H9 (cell line): ENCODE results near the gene AP2A1. TPM values are rescaled to one million over a fixed set of nuclear protein-coding genes. Genes with fewer than 3 reads are reported as not detected.
A peak's percentile ranks its signal among the peaks of the same experiment; 100 is the strongest.

Experiments used
- DNase-seq: peaks from one replicate; pipeline ENCODE4 v3.0.0-alpha.2; 2017
- H2AFZ ChIP-seq: one replicate; pipeline ENCODE4 v1.6.1; 2013; ENCODE audit warnings: mild to moderate bottlenecking, low read length, control low read depth, moderate library complexity
- H2AK5ac ChIP-seq: 2 replicates; pipeline ENCODE4 v1.6.1; 2013; ENCODE audit warnings: low read length, control low read depth, mixed read lengths; ENCODE audit not compliant: insufficient read length
- H2BK120ac ChIP-seq: one replicate; pipeline ENCODE4 v1.6.1; 2013; ENCODE audit warnings: low read depth, mild to moderate bottlenecking, low read length, control low read depth, inconsistent platforms; ENCODE audit not compliant: poor library complexity, severe bottlenecking
- H2BK12ac ChIP-seq: 2 replicates; pipeline ENCODE4 v1.6.1; 2013; ENCODE audit warnings: low read length, control low read depth, mixed read lengths, low read depth; ENCODE audit not compliant: insufficient read length
- H2BK15ac ChIP-seq: 2 replicates; pipeline ENCODE4 v1.6.1; 2013; ENCODE audit warnings: low read depth, low read length, control low read depth
- H2BK20ac ChIP-seq: one replicate; pipeline ENCODE4 v1.6.1; 2013; ENCODE audit warnings: low read depth, mild to moderate bottlenecking, low read length, control low read depth, inconsistent platforms; ENCODE audit not compliant: poor library complexity, severe bottlenecking
- H2BK5ac ChIP-seq: 2 replicates; pipeline ENCODE4 v1.6.1; 2013; ENCODE audit warnings: low read length, control low read depth, mixed read lengths; ENCODE audit not compliant: insufficient read length
- H3K14ac ChIP-seq: 2 replicates; pipeline ENCODE4 v1.6.1; 2013; ENCODE audit warnings: low read length, control low read depth; ENCODE audit not compliant: insufficient read depth
- H3K18ac ChIP-seq: 2 replicates; pipeline ENCODE4 v1.6.1; 2013; ENCODE audit warnings: low read depth, mild to moderate bottlenecking, mixed read lengths, low read length, control low read depth; ENCODE audit not compliant: insufficient read length
- H3K23ac ChIP-seq: 2 replicates; pipeline ENCODE4 v1.6.1; 2013; ENCODE audit warnings: low read length, control low read depth, mixed read lengths, low read depth; ENCODE audit not compliant: insufficient read length
- H3K23me2 ChIP-seq: 2 replicates; pipeline ENCODE4 v1.6.1; 2013; ENCODE audit warnings: low read depth, mild to moderate bottlenecking, mixed read lengths, low read length, control low read depth; ENCODE audit not compliant: insufficient read length, poor library complexity, severe bottlenecking
- H3K27ac ChIP-seq: 2 replicates; pipeline ENCODE4 v1.5.1; 2013; ENCODE audit warnings: low read length, control low read depth, mixed read lengths, low read depth; ENCODE audit not compliant: insufficient read length
- H3K27me3 ChIP-seq: 2 replicates; pipeline ENCODE4 v1.6.1; 2013; ENCODE audit warnings: low read length, control low read depth, inconsistent platforms; ENCODE audit not compliant: insufficient read depth
- H3K4ac ChIP-seq: 2 replicates; pipeline ENCODE4 v1.6.1; 2013; ENCODE audit warnings: low read depth, mild to moderate bottlenecking, control low read depth, inconsistent platforms, low read length, moderate library complexity
- H3K4me1 ChIP-seq: 2 replicates; pipeline ENCODE4 v1.6.1; 2013; ENCODE audit warnings: low read length, control low read depth, inconsistent platforms; ENCODE audit not compliant: insufficient read depth
- H3K4me2 ChIP-seq: 2 replicates; pipeline ENCODE4 v1.6.1; 2013; ENCODE audit warnings: low read length, control low read depth, mixed read lengths; ENCODE audit not compliant: insufficient read length, insufficient read depth
- H3K56ac ChIP-seq: 2 replicates; pipeline ENCODE4 v1.6.1; 2013; ENCODE audit warnings: low read depth, mild to moderate bottlenecking, mixed read lengths, low read length, control low read depth; ENCODE audit not compliant: insufficient read length
- H3K79me1 ChIP-seq: 2 replicates; pipeline ENCODE4 v1.6.1; 2013; ENCODE audit warnings: low read depth, mild to moderate bottlenecking, moderate library complexity, low read length, control low read depth, inconsistent platforms; ENCODE audit not compliant: insufficient read depth, poor library complexity, severe bottlenecking
- H3K79me2 ChIP-seq: 2 replicates; pipeline ENCODE4 v1.6.1; 2013; ENCODE audit warnings: low read length, control low read depth, inconsistent platforms; ENCODE audit not compliant: insufficient read depth
- H3K9ac ChIP-seq: 2 replicates; pipeline ENCODE4 v1.6.1; 2013; ENCODE audit warnings: low read length, control low read depth, mixed read lengths; ENCODE audit not compliant: insufficient read length; ENCODE audit errors: extremely low read depth
- H3K9me3 ChIP-seq: one replicate; pipeline ENCODE4 v1.6.1; 2013; ENCODE audit warnings: low read depth, low read length, inconsistent platforms; ENCODE audit not compliant: control insufficient read depth
- H3T11ph ChIP-seq: one replicate; pipeline ENCODE4 v1.6.1; 2013; ENCODE audit warnings: mild to moderate bottlenecking, low read length, control low read depth, inconsistent platforms
- H4K20me1 ChIP-seq: one replicate; pipeline ENCODE4 v1.6.1; 2013; ENCODE audit not compliant: control insufficient read depth, insufficient read length, insufficient read depth
- H4K5ac ChIP-seq: 2 replicates; pipeline ENCODE4 v1.6.1; 2013; ENCODE audit warnings: low read depth, mild to moderate bottlenecking, mixed read lengths, low read length, control low read depth; ENCODE audit not compliant: insufficient read length
- H4K8ac ChIP-seq: replicated peaks from 2 replicates; pipeline ENCODE4 v1.6.1; 2013; ENCODE audit warnings: low read length, control low read depth, mixed read lengths, low read depth; ENCODE audit not compliant: insufficient read length
- H4K91ac ChIP-seq: 2 replicates; pipeline ENCODE4 v1.6.1; 2013; ENCODE audit warnings: low read depth, mild to moderate bottlenecking, moderate library complexity, mixed read lengths, low read length, control low read depth; ENCODE audit not compliant: insufficient read length
- H3K27ac Mint-ChIP-seq, 3 experiments: 2 replicates in 2 of 3; 3 replicates in 1 of 3; pipeline ENCODE4 v1.8.0; 2020 to 2021; ENCODE audit warnings: mixed read lengths in 3 of 3, mild to moderate bottlenecking in 1 of 3, moderate library complexity in 1 of 3
- H3K27me3 Mint-ChIP-seq: 2 replicates; pipeline ENCODE4 v1.8.0; 2021; ENCODE audit warnings: low read depth, mild to moderate bottlenecking, moderate library complexity, mixed read lengths
- H3K36me3 Mint-ChIP-seq, 3 experiments: 2 replicates in 2 of 3; 3 replicates in 1 of 3; pipeline ENCODE4 v1.8.0; 2020 to 2021; ENCODE audit warnings: low read depth in 3 of 3, mixed read lengths in 3 of 3; ENCODE audit not compliant: insufficient read depth in 1 of 3
- H3K4me1 Mint-ChIP-seq, 2 experiments: 2 replicates each; pipeline ENCODE4 v1.8.0; 2020; ENCODE audit warnings: mixed read lengths in 2 of 2
- H3K4me3 Mint-ChIP-seq, 2 experiments: 2 replicates in 1 of 2; 3 replicates in 1 of 2; pipeline ENCODE4 v1.8.0; 2020 to 2021; ENCODE audit warnings: mild to moderate bottlenecking in 2 of 2, mixed read lengths in 2 of 2, moderate library complexity in 1 of 2
- H3K9me3 Mint-ChIP-seq, 2 experiments: 2 replicates in 1 of 2; 3 replicates in 1 of 2; pipeline ENCODE4 v1.8.0; 2020; ENCODE audit warnings: mild to moderate bottlenecking in 2 of 2, mixed read lengths in 2 of 2, moderate library complexity in 1 of 2
- WGBS: extraction: QIAGEN DNeasy Blood & Tissue Kit; methylation state at CpG from one replicate; pipeline ENCODE4 v1.1.7; 2013; ENCODE audit warnings: missing lambda C conversion rate, low lambda C conversion rate, mixed read lengths; ENCODE audit not compliant: insufficient read length; ENCODE audit errors: extremely low coverage; 5-methylcytosine and 5-hydroxymethylcytosine counted together
- total RNA-seq: library from RNA; stranded (reverse); gene quantifications from 2 replicates; pipeline ENCODE4 v1.2.1, GENCODE V29; 2021
- TF ChIP-seq, protein P1 (sequence below): fragments of 200-600 bp; sonication (generic); conservative IDR thresholded peaks from 3 replicates; pipeline ENCODE4 v1.8.0; 2021; ENCODE audit warnings: antibody characterized with exemption, mild to moderate bottlenecking

Gene AP2A1
- total RNA-seq, 1 experiment from 2014 or later: 108 TPM

DNA sequence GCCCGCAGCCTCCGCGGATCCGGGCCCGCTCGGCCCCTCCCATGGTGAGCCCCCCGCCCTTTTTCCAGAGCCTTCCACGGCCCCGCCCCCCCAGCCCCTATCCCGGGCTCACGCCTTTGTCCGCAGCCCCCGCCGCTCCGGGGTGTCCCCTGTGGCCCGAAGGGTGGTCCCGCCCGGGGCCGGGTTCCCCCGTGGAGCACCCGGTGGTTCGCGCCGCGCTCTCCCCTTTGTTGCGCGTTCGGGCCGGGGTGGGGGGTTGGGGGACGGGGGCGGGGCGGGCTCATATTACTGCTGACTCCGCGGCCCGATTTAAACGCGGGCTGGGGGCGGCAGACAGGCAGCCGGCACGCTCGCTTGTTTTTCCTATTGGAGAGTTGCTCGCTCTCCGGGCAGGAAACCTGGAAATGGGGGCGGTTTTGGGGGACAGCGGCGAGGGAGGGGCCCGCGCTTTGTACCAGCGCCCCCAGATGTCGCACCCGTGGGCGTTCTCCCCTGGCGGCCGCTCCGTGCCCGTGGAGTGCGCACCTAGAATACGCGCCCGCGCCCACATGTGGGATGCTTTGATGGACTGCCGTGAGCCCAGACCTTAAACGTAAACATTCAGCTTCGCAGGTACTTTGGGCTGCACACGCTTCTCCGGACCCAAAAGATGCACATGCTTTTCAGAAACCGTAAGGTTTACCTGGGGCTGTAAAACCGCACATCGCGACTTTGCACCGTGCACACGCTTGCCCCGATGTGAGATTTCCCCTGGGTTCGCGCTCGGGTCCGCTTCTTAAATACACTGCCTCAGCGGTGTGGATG is 84.9 kb downstream of the AP2A1 start:
- Histone ChIP-seq H3T11ph (no peak overlapping the region), H3K27ac (no peak overlapping the region), H3K9ac (peak overlapping the region; percentile 48), H3K18ac (no peak overlapping the region), H2AK5ac (no peak overlapping the region), H2BK12ac (no peak overlapping the region), H4K5ac (no peak overlapping the region), H3K14ac (no peak overlapping the region), H3K23ac (no peak overlapping the region), H4K91ac (no peak overlapping the region), H3K79me1 (peaks cover 11% of the 10 kb centered on the region), H3K4ac (no peak overlapping the region), H2BK5ac (no peak overlapping the region), H3K23me2 (peaks cover 10% of the 10 kb centered on the region), H3K27me3 (no peaks in the 10 kb centered on the region), H2AFZ (no peak overlapping the region), H3K4me2 (peak overlapping the region; percentile 90), H4K8ac (no peak overlapping the region), H4K20me1 (peaks cover 3% of the 10 kb centered on the region), H2BK120ac (no peak overlapping the region), H2BK15ac (no peak overlapping the region), H2BK20ac (no peak overlapping the region), H3K4me1 (no peaks in the 10 kb centered on the region; the same call in 1 of the 2 replicates), H3K9me3 (no peaks in the 10 kb centered on the region), H3K56ac (no peak overlapping the region), H3K79me2 (peaks cover 9% of the 10 kb centered on the region; the same call in 1 of the 2 replicates)
- TF ChIP-seq, protein P1, sequence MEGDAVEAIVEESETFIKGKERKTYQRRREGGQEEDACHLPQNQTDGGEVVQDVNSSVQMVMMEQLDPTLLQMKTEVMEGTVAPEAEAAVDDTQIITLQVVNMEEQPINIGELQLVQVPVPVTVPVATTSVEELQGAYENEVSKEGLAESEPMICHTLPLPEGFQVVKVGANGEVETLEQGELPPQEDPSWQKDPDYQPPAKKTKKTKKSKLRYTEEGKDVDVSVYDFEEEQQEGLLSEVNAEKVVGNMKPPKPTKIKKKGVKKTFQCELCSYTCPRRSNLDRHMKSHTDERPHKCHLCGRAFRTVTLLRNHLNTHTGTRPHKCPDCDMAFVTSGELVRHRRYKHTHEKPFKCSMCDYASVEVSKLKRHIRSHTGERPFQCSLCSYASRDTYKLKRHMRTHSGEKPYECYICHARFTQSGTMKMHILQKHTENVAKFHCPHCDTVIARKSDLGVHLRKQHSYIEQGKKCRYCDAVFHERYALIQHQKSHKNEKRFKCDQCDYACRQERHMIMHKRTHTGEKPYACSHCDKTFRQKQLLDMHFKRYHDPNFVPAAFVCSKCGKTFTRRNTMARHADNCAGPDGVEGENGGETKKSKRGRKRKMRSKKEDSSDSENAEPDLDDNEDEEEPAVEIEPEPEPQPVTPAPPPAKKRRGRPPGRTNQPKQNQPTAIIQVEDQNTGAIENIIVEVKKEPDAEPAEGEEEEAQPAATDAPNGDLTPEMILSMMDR: no peak
- Mint-ChIP-seq H3K27ac (0 out of 7 replicates have a peak overlapping the region, but pooled peaks of 2 of the 3 experiments have one; percentile 22 to 35), H3K27me3 (no peaks in the 10 kb centered on the region; the same call in none of the 2 replicates), H3K9me3 (peaks cover 0 to 4% of the 10 kb centered on the region in 2 experiments; a peak in 2 of 5 replicates), H3K4me1 (peaks cover 22 to 27% of the 10 kb centered on the region in 2 experiments), H3K36me3 (peaks cover 33 to 52% (median 43%) of the 10 kb centered on the region in 3 experiments), H3K4me3 (peak overlapping the region; percentile 80 to 81)
- no CpG with 5 or more reads among the region's 78 CpGs for WGBS
- peak; percentile 82 for DNase-seq
